Measurements from ENCODE around the gene EVA1C. TPM values are rescaled to one million over a fixed set of nuclear protein-coding genes. Genes with fewer than 3 reads are reported as not detected.

EVA1C gene
- total and polyA plus RNA-seq, 2 donors (not counting 3 experiments of a cell fraction or from before 2014, with no cell fraction given), result 22.8 to 38.6 TPM

- Histone ChIP-seq H3K79me2 (ENCODE audit: control insufficient read depth, insufficient read depth, low read length) (no peaks in the 10 kb centered on the region), H3K27me3 (ENCODE audit: control insufficient read depth in 2 of 2, insufficient read depth in 2 of 2, low read length in 2 of 2) (no peaks in the 10 kb centered on the region), H3K4me1 (ENCODE audit: control insufficient read depth, extremely low read depth, insufficient read depth, low read length) (peaks cover 71% of the 10 kb centered on the region), H3K36me3 (ENCODE audit: control insufficient read depth in 2 of 2, extremely low read depth in 1 of 2, insufficient read depth in 2 of 2, low read length in 2 of 2) (no peaks in the 10 kb centered on the region), H3K4me2 (ENCODE audit: insufficient read depth, low read length) (peak overlapping the region; percentile 59), H2AFZ (ENCODE audit: low read depth, low read length) (no peak overlapping the region), H3K9ac (replicated peaks; ENCODE audit: extremely low read depth, insufficient read depth, low read length) (peak overlapping the region; percentile 83), H3K9me3 (replicated peaks; ENCODE audit: control insufficient read depth, insufficient read depth, low read length) (no peaks in the 10 kb centered on the region), H3K4me3 (replicated peaks in 1 of 3; ENCODE audit: insufficient read depth in 1 of 3, low read depth in 1 of 3, low read length in 3 of 3) (no peak overlapping the region), H4K20me1 (replicated peaks; ENCODE audit: control insufficient read depth, extremely low read depth, insufficient read depth, low read length) (no peaks in the 10 kb centered on the region), H3K9me1 (replicated peaks; ENCODE audit: control insufficient read depth, extremely low read depth, insufficient read depth, low read length) (no peaks in the 10 kb centered on the region), H3K27ac (ENCODE audit: insufficient read depth, low read depth, low read length) (peak overlapping the region; percentile 100)
- DNase-seq (ENCODE audit: low read depth, low spot score) (peak; percentile 55), FAIRE-seq (no peak)
- intact Hi-C loops (cut with micrococcal nuclease) (loop anchor here (2.0 kb wide), 1 partner anchor 21 kb away; no protein-coding TSS in a partner anchor), dilution Hi-C loops (cut with MboI; ENCODE audit: extremely low pct_ligation_motif_present, low sequenced_read_pairs) (no loop called here)
- POLR2A ChIA-PET, result interaction anchor here (1.2 to 1.3 kb wide), 2 partner anchors 24 to 49 kb away, joined by 3 to 4 read pairs; no protein-coding TSS in a partner anchor
- TF ChIP-seq GATA2 (IDR thresholded peaks at IDR 0.05; ENCODE audit: insufficient read depth, insufficient read length, low read depth, low read length) (no peak), MYC (IDR thresholded peaks at IDR 0.05; ENCODE audit: low read depth, low read length) (no peak), MAX (IDR thresholded peaks at IDR 0.05; ENCODE audit: insufficient read depth, insufficient read length) (no peak), POLR2AphosphoS5 (IDR thresholded peaks at IDR 0.05; ENCODE audit: insufficient read depth, low read depth, low read length) (no peak), EZH2 (IDR thresholded peaks at IDR 0.05; ENCODE audit: borderline replicate concordance, low read depth, low read length, severe bottlenecking) (no peak), CTCF (IDR thresholded peaks at IDR 0.05; ENCODE audit: extremely low read depth in 1 of 2, insufficient read depth in 1 of 2, low read depth in 1 of 2, low read length in 2 of 2) (no peak), FOS (IDR thresholded peaks at IDR 0.05; ENCODE audit: borderline replicate concordance, insufficient read depth, low read length) (no peak), POLR2A (IDR thresholded peaks at IDR 0.05; ENCODE audit: low read depth, low read length) (no peak), JUN (IDR thresholded peaks at IDR 0.05; ENCODE audit: borderline replicate concordance, insufficient read depth, insufficient read length, low read depth) (no peak)
- no TSS peak for BruUV-seq (replicated peaks)
- CTCF ChIA-PET, result interaction anchor here (1.0 to 4.2 kb wide), 10 partner anchors 37 to 117 kb away, joined by 3 to 27 read pairs (median 8); partner anchors contain the start of gene EVA1C
Observed at GRCh38 chr21:32519945-32520874, 107.7 kb downstream of the EVA1C start.

All from endothelial cell of umbilical vein (primary cell).